Stimulated activated CD4-positive, alpha-beta T cell treated with anti-CD3 and anti-CD28 coated beads, TNF-alpha, amount 100 ng/mL, for 48 hours (primary cell): ENCODE measurements around the gene TRABD2A.

Source experiments
- DNase-seq, 3 donors: peaks; one replicate each; pipeline ENCODE4 v3.0.0-alpha.2; 2020; ENCODE audit warnings: low read depth in 3 of 3

TRABD2A gene

GRCh38 chr2:84817239-84817655 lies 63.6 kb downstream of the TRABD2A start:
- DNase-seq: no peak

GRCh38 chr2:84816426-84817026 lies 64.4 kb downstream of the TRABD2A start:
- DNase-seq: no peak

- DNase-seq: no peak
Measured at GRCh38 chr2:84815146-84815545, 65.7 kb downstream of the TRABD2A start.

- no peak for DNase-seq
Measured at GRCh38 chr2:84811839-84812431, 68.9 kb downstream of the TRABD2A start.

- no peak for DNase-seq
Measured at GRCh38 chr2:84808279-84808678, 72.6 kb downstream of the TRABD2A start.

- DNase-seq: no peak
Measured at GRCh38 chr2:84807063-84807485, 73.8 kb downstream of the TRABD2A start.

- DNase-seq: no peak
Measured at GRCh38 chr2:84805250-84805958, 75.5 kb downstream of the TRABD2A start.

- no peak for DNase-seq
Measured at GRCh38 chr2:84801811-84802210, 79.1 kb downstream of the TRABD2A start.

- DNase-seq: no peak
Measured at GRCh38 chr2:84800194-84800805, 80.6 kb downstream of the TRABD2A start.

- DNase-seq: no peak
Measured at GRCh38 chr2:84799772-84800171, 81.1 kb downstream of the TRABD2A start.

GRCh38 chr2:84797271-84797670 lies 83.6 kb downstream of the TRABD2A start:
- DNase-seq: no peak

- no peak for DNase-seq
Measured at GRCh38 chr2:84796798-84797197, 84.1 kb downstream of the TRABD2A start.

- DNase-seq: no peak
Measured at GRCh38 chr2:84793641-84794040, 87.2 kb downstream of the TRABD2A start.

- DNase-seq: no peak
Measured at GRCh38 chr2:84792856-84793522, 87.9 kb downstream of the TRABD2A start.

- DNase-seq: no peak
Measured at GRCh38 chr2:84788498-84788897, 92.4 kb downstream of the TRABD2A start.

GRCh38 chr2:84788027-84788426 lies 92.9 kb downstream of the TRABD2A start:
- DNase-seq: no peak

GRCh38 chr2:84786601-84787000 lies 94.3 kb downstream of the TRABD2A start:
- DNase-seq: no peak

GRCh38 chr2:84785950-84786349 lies 94.9 kb downstream of the TRABD2A start:
- DNase-seq: no peak

- DNase-seq: no peak
Measured at GRCh38 chr2:84782717-84783442, 98.0 kb downstream of the TRABD2A start.

GRCh38 chr2:84781942-84782716 lies 98.8 kb downstream of the TRABD2A start:
- peak; percentile 20 to 55 (median 35) for DNase-seq

- no peak for DNase-seq
Measured at GRCh38 chr2:84779781-84780180, 101.1 kb downstream of the TRABD2A start.
